ENCODE results near the gene HP1BP3.

- TF ChIP-seq CEBPB (IDR thresholded peaks at IDR 0.05) (no peak), CREB1 (IDR thresholded peaks at IDR 0.05; ENCODE audit: low read depth) (no peak), MAX (IDR thresholded peaks at IDR 0.05) (no peak), EP300 (IDR thresholded peaks at IDR 0.05; ENCODE audit: borderline replicate concordance) (no peak), TAF1 (IDR thresholded peaks at IDR 0.05; ENCODE audit: low read depth) (no peak), ZBTB7A (IDR thresholded peaks at IDR 0.05; ENCODE audit: low read depth) (no peak), REST (IDR thresholded peaks at IDR 0.05; ENCODE audit: low read depth) (no peak), RAD21 (IDR thresholded peaks at IDR 0.05; ENCODE audit: low read depth) (no peak), YY1 (IDR thresholded peaks at IDR 0.05; ENCODE audit: low read depth) (no peak), TCF12 (IDR thresholded peaks at IDR 0.05; ENCODE audit: low read depth) (no peak), EGR1 (IDR thresholded peaks at IDR 0.05) (no peak), TEAD4 (IDR thresholded peaks at IDR 0.05) (no peak)
- TF ChIP-seq, protein P1, sequence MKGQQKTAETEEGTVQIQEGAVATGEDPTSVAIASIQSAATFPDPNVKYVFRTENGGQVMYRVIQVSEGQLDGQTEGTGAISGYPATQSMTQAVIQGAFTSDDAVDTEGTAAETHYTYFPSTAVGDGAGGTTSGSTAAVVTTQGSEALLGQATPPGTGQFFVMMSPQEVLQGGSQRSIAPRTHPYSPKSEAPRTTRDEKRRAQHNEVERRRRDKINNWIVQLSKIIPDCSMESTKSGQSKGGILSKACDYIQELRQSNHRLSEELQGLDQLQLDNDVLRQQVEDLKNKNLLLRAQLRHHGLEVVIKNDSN (IDR thresholded peaks at IDR 0.05) = no peak
Measured at GRCh38 chr1:20723537-20724363, 63.4 kb downstream of the HP1BP3 start.
